GM18498 (cell line): ENCODE measurements around the gene OR5A2.
"Not testable (repeated sequence)": the region's sequence is repeated elsewhere in the genome, so short reads cannot be mapped to it uniquely, and the experiment has no call there.

Source experiments
- ATAC-seq: cut with Tn5 transposase; IDR thresholded peaks from one replicate; pipeline ENCODE4 v1.9.1; 2021; ENCODE audit warnings: mild to moderate bottlenecking, moderate library complexity; ENCODE audit not compliant: unreplicated experiment

The OR5A2 gene

GRCh38 chr11:59426361-59427067, at the start of gene OR5A2:
Gene OR5A2 (minus strand): TSS chr11:59426413. CDS start chr11:59422953, 3,460 bp downstream.
- ATAC-seq, result no peak

DNA sequence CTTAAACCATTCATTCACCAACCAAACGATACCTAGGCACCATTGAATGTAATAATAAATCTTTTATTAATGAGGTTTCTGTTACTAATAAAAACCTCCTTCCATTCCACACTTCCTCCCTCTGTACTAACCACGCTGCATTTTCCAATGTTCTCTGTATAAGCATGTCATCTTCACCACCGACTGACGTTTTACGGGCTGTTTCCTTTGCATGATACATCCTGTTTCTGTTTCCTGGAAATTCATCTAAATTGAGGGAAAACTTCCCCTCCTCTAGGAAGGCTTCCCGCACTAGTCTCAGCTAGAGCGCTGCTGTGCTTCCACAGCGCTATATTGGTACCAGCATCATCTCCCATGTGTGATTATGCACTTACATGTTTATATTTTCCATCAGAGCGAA, 49.0 kb upstream of the OR5A2 start:
- ATAC-seq, result no peak

- no peak for ATAC-seq
Measured at GRCh38 chr11:59473015-59473414, 46.8 kb upstream of the OR5A2 start, which contains the start of gene OR4D10. Gene OR4D10 (plus strand): TSS chr11:59473315. CDS start chr11:59477430, 4,115 bp downstream.

DNA sequence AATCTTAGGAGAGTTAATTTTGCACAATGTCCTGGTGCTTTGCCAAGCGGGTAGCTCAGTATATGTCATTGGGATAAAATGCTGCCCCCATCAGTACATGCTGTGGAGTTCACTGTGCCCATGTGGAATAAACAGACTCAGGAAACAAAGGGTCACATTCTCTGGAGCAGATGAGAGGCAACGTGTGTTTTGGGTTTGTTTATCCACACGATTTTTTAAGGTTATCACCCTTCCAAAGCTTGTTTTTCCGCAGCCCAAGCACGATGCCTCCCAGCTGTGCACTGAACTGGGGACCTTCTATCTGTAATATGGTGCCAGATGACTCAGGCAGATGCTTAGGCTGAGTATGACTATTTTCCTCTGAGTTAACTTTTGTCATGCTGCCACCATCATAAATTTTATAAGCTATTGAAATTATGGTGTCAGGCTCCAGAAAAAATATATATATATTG, 37.0 kb upstream of the OR5A2 start:
- ATAC-seq, result no peak

DNA sequence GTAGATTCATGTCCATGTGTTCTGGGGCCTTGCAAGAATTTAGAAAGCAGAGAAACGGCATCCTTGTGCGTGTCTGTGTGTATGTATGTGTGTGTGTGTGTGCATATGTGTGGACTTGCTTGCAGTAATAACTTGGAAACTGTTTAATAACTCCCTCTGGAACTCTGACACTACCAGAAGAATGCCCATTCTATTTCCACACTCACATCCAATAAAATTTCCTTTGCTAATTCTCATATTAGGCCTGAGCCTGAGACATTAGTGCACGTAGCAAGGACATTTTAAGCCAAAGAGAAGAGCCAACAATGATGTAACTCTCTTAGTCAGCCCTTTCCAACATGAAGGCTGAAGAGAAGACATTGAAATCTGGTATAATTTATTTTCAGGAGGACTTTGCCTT, 33.7 kb upstream of the OR5A2 start:
- ATAC-seq, result no peak

GRCh38 chr11:59456661-59457060, 30.4 kb upstream of the OR5A2 start, which contains the start of gene OR4D6:
Gene OR4D6 (plus strand): TSS chr11:59456961. CDS start chr11:59456961, 0 bp downstream.
- ATAC-seq, result no peak

DNA sequence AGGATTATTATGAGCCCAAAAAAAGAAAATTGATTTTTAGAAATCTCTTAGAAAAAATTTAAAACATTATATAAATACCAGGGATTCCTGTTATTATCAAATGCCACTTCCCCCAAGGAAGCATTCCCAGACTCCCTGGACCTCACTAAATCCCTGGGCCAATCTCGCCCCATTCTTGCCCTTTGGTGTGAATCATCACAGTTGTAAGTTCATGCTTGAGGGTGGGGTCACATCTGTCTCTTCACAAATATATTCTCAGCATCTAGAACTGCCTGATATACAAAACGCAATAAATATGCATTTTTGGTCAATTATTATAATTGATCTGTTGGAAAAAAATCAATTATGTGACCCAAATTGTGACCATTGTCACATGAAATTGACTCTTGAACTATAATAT, 22.3 kb upstream of the OR5A2 start:
- no peak for ATAC-seq

GRCh38 chr11:59445624-59446023, 19.4 kb upstream of the OR5A2 start:
- not testable (repeated sequence) for ATAC-seq

DNA sequence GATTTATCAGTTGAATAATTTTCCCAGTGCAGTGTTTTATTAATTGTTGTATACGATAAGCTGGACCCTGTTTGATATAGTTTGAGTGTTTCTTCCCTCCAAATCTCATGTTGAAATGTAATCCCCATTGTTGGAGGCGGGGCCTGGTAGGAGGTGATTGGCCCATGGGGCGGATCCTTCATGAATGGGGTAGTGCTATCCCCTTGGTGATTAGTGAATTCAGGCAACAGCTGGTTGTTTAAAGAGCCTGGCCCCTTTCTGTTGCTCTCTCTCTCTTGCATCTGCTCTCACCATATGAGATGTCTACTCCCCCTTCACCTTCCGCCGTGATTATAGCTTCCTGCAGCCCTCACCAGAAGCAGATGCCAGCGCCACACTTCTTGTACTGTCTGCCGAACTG, 11.6 kb upstream of the OR5A2 start:
- ATAC-seq, result no peak

DNA sequence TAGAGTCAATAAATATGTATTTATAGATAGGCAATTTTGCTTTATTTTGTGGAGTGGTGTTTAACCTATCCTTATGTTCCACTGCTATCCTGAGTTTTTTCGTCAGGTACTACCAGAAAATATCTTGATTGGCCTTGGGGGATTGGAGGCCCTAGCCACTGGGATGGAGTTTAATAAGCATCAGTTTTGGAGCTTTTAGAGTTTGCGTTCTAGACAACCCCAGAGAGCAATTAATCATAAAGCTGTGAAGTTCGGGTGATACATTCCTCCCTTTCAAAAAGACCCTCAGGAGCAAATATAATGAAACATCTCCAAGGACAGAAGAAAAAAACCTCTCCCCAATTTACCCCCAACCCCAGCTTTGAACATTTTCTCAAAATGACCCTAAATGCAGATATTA, 10.0 kb upstream of the OR5A2 start, which contains the start of gene OR5A1:
TSS of gene OR5A1 (plus strand) at position 301 of the 400 bp plus-strand sequence. CDS start 6,700 bp downstream, outside the sequence.
- no peak for ATAC-seq

- ATAC-seq, result peak; percentile 77
Measured at GRCh38 chr11:59429924-59430516, 3.8 kb upstream of the OR5A2 start.

GRCh38 chr11:59427068-59427382, 812 bp upstream of the OR5A2 start:
- ATAC-seq, result no peak

DNA sequence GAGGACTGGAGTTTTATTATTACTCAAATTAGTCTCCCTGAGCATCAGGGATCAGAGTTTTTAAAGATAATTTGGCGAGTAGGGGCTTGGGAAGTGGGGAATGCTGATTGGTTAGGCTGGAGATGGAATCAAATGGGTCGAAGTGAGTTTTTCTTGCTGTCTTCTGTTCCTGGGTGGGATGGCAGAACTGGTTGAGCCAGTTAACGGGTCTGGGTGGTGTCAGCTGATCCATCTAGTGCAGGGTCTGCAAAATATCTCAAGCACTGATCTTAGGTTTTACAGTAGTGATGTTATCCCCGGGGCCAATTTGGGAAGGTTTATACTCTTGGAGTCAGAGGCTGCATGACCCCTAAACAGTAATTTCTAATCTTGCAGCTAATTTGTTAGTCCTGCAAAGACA, 1.1 kb downstream of the OR5A2 start:
- no peak for ATAC-seq

- no peak for ATAC-seq
Measured at GRCh38 chr11:59423835-59424234, 2.4 kb downstream of the OR5A2 start.

- ATAC-seq, result no peak
Measured at GRCh38 chr11:59418156-59418555, 8.1 kb downstream of the OR5A2 start.

DNA sequence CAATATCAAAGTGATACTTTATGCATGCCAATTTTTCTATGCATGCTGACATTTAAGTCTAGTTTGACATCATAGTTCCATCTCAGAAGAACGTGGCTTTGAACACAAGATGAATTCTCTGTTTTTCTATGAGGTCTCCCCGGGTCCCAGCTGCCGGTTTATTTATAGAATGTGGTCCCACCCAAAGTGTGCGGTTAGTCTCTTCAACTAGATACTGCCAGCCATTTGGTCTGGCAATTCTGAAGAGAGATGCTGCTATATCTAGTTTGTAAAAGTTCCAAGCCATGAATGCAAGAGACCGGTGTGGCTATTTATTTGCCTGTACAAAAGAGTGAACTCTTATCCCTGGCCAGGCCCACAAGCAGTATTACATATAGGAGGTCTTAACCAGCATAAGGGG, 9.2 kb downstream of the OR5A2 start:
- no peak for ATAC-seq

- ATAC-seq, result no peak
Measured at GRCh38 chr11:59416613-59417012, 9.6 kb downstream of the OR5A2 start.

DNA sequence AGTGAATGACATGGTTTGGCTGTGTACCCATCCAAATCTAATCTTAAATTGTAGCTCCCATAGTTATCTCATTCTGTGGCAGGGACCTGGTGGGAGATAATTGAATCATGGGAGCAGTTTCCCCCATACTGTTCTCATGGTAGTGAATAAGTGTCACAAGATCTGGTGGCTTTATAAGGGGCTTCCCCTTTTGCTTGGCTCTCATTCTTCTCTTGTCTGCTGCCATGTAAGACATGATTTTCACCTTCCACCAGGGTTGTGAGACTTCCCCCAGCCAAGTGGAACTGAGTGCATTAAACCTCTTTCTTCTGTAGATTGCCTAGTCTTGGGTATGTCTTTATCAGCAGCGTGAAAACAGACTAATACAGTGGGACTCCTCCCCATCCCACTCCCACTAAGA, 11.1 kb downstream of the OR5A2 start:
- ATAC-seq, result no peak

GRCh38 chr11:59413646-59414045, 12.6 kb downstream of the OR5A2 start:
- no peak for ATAC-seq

DNA sequence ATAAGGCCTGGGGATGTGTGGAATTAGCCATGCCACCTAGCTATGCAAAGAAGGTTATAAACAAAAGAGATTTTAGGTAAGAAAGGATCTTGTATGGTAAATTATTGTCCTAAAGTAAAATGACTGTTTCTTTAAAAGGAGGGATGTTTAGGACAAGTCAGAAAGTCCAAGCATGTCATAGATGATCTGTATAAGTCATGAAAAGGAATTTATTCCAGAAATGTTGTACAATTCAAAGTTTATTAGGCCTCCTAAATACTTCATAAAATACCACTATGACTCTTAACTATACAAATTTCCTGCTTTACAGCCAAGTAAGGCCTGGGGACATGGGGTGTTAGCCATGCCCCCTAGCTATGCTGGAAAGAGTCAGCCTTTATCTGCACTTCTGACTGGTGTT, 22.7 kb downstream of the OR5A2 start:
- no peak for ATAC-seq

- ATAC-seq, result no peak
Measured at GRCh38 chr11:59401262-59401552, 25.0 kb downstream of the OR5A2 start.

DNA sequence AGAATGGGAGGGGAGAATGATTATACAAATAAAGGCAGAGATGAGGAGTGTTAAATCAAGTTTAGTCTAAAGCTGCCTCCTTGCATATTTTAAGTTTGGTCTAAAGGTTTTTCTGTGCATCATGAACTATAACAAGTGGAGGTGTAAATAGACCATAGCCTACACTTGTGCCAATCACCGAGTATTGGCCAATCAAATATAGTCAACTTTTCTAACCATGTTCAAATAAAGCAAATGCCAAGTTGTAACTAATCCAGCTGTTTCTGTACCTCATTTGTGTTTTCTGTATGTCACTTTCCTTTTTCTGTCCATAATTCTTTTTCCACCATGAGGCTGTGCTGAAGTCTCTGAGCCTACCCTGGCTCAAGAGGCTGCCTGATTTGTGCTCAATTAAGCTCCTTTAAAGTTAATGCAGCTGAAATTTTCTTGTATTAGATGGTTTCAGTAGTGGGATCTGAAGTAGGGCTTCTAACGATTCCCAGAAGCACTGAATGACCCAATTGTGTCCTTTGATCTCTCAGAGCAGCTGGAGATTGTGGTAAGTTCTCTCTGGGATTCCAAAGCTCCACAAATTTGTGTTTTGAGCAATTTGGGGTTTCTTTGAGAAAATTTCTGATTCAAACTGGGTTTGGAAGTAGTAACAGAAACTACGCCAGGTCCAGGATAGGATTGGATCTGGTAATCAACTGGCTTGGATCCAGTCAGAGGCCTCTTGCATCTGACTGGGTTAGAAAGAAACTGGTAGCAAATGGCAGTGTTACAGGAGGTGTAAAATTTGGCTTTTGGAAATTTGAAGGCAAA, 25.6 kb downstream of the OR5A2 start:
- no peak for ATAC-seq
